Activated T-cell treated with anti-CD3 and anti-CD28 coated beads for 4 hours (primary cell): ENCODE results near the gene HK1.
"Not testable (repeated sequence)": the region's sequence is repeated elsewhere in the genome, so short reads cannot be mapped to it uniquely, and the experiment has no call there.

Source experiments
- DNase-seq: peaks from one replicate; pipeline ENCODE4 v3.0.0-alpha.2; 2020

HK1 gene

DNA sequence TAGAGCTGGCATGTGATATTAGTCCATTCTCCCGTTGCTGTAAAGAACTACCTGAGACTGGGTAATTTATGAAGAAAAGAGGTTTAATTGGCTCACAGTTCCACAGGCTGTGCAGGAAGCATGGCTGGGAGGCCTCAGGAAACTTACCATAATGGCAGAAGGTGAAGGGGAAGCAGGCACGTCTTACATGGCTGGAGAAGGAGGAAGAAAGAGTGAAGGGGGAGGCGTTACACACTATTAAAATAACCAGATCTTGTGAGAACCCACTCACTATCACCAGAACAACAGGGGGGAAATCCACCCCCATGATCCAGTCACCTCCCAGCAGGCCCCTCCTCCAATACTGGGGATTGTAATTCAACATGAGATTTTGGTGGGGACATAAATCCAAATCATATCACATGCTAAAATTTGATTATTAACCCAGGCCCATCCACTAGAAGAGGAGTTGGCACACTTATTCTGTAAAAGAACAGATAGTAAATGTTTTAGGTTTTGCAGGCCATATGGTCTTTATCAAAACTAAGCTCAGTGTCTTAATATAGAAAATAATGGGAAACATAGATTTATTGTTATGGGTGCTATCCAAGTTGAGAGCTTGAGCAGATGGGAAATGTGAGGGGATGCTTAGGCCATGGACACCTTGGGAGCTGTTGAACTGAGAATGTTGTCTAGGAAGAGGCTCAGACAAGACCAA lies 18.6 kb upstream of the HK1 start:
- no peak for DNase-seq

DNA sequence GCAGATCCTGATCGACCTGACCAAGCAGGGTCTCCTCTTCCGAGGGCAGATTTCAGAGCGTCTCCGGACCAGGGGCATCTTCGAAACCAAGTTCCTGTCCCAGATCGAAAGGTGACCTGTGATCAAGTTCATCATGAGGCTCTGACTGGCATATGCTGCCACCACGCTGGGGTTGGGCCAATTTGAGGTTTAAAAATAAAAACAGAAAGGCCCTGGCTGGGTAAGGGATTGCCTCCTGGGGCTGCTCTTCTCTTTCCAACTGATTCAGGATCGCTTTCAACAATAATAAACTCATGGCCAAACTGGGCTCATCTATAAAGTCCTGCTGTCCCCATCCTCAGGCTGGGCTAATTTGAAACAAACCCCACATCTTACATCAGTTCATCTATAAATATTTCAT lies 17.1 kb upstream of the HK1 start:
- DNase-seq: no peak

DNA sequence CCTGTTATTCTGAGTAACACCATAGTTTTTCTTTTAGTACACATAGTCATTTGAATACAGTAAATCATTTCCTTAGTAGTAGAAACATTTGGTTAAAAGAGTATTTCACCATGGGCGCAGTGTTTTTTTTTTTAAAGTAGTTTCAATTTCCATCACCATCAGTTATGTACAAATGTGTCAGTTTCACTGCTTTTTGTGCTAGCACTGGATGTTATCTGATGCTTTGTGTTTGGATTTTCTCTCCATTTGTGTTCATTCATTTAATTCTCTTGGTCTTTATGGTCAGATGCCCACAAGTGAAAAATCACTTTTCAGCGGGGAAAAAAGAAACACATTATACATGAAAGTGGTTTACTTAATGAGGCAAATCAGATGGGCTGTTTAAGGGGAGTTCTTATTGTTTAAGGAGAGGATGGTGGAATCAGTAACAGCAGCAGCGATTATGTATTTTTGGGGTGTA lies 16.0 kb upstream of the HK1 start:
- no peak for DNase-seq

DNA sequence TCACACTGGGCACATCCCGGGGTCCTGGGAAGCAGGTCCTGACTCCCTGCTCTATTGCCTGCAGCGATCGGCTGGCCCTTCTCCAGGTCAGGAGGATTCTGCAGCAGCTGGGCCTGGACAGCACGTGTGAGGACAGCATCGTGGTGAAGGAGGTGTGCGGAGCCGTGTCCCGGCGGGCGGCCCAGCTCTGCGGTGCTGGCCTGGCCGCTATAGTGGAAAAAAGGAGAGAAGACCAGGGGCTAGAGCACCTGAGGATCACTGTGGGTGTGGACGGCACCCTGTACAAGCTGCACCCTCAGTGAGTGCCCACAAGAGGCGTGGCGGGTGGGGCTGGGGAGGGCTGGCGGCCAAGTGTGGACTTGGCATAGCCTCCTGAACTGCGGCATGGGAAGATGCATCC lies 12.8 kb upstream of the HK1 start:
- no peak for DNase-seq

DNA sequence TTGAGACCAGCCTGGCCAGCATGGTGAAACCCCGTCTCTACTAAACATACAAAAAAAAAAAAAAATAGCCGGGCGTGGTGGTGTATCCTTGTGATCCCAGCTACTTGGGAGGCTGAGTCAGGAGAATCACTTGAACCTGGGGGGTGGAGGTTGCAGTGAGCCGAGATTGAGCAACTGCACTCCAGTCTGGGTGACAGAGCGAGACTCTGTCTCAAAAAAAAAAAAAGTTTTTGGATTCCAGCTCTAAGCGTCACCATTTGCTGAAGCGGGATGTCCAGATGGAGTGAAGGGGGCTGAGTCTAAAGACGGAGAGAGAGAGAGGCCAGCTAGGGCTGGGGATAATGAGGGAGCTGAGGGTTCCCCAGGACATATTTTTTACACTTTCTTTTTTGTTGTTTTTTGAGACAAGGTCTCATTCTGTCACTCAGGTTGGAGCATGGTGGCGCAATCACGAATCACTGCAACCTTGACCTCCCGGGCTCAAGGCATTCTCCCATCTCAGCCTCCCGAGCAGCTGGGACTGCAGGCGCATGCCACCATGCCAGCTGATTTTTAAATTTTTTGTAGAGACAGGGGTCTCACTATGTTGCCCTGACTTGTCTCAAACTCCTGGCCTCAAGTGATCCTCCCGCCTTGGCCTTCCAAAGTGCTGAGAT lies 9.4 kb upstream of the HK1 start:
- no peak for DNase-seq

DNA sequence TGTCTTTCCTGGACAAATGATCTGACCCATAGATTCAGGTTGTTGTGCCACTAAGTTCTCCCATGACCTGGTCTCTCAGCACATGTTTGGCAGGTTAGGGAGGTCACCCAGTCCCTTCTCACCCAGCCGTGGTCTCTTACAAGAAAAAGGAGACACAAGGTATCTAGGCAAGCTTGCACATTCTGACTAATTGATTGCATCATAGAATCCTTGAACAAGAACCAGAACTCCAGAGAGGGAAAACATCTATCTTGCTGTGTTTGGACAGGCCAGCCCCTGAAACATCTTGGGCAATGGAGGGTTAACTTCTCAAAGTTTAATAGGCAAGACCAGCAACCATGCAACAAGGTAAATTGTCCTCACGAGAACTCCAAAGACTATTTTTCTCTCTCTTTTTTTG lies 8.5 kb upstream of the HK1 start:
- no peak for DNase-seq

DNA sequence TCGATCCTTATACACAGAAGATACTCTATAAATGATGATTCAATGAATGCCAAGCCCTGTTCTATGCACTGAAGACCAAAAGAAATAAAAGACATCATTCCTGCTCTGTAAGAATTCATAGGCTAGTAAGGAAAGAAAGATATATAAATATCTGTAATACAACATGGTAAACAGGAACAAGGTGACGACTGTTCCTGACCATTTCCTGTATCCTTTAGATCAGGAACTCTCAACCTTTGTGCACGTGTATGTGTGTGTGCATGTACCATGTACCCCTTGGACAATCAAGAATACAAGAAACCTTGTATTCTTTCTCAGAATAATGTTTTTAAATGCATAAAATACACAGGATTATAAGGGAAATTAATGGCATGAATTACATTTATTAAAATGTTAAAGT lies 7.3 kb upstream of the HK1 start:
- DNase-seq: no peak

DNA sequence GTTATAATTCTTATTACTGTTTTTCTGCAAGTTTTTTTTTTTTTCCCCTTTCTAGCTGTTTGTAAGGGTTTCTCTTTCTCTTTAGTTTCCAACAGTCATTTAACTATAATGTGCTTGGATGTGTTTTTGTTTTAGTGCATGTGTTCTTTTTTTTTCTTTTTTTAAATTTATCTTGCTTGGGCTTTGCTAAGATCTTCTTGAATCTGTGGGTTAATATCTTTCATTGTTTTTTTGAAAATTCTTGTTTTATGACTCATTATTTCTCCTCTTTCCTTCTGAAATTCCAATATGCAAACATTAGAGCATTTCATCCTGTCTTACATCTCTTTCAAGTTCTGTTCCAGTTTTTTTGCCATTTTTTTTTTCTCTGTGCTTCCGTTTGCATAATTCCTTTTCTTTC lies 5.7 kb upstream of the HK1 start:
- DNase-seq: no peak

DNA sequence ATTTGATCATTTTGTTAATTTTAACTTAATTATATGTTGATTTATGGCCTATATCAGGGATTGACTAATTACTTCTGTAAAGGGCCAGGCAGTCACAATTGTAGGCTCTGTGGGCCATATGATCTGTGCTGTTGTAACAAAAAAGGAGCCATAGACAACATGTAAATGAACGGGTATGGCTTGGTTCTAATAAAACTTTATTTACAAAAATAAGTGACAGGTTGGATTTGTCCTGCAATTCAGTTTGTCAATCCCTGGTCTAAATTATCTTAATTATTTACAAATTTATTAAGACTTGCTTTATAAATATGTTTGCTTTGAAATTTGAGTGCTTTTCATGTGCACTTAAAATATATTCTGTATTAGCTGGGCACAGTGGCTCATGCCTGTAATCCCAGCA lies 2.9 kb upstream of the HK1 start:
- DNase-seq: no peak

DNA sequence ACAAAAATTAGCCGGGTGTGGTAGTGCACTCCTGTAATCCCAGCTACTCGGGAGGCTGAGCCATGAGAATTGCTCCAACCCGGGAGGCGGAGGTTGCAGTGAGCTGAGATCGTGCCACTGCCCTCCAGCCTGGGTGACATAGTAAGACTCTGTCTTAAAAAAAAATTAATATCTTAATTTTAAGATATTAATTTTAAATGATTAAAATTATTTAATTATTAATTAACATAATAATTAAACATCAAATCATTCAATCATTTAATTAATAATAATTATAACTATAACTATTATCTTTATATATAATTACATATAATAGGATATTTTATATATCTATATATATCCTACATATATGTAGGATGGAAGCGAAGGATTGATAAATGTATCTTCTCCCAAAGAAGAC lies 1.8 kb upstream of the HK1 start:
- no peak for DNase-seq

DNA sequence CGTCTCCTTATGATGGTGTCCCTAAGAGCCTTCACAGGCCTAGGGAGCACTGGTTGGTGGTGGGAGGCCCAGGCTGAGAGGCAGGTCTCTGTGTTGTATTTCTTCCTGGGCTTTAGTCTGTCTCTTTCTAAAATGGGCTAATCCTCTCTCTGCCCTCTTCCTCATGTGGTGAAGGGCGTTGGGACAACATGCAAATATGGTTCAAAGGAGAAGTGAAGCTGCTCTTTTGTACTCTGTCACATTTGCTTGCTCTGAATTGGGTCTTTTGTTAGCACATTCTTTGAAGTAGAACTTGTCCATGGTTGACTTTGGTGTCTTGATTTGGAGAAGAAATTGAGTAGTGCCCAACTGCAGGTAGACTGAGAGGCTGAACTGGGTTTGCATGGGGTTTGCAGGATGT lies 814 bp downstream of the HK1 start:
- DNase-seq: no peak

DNA sequence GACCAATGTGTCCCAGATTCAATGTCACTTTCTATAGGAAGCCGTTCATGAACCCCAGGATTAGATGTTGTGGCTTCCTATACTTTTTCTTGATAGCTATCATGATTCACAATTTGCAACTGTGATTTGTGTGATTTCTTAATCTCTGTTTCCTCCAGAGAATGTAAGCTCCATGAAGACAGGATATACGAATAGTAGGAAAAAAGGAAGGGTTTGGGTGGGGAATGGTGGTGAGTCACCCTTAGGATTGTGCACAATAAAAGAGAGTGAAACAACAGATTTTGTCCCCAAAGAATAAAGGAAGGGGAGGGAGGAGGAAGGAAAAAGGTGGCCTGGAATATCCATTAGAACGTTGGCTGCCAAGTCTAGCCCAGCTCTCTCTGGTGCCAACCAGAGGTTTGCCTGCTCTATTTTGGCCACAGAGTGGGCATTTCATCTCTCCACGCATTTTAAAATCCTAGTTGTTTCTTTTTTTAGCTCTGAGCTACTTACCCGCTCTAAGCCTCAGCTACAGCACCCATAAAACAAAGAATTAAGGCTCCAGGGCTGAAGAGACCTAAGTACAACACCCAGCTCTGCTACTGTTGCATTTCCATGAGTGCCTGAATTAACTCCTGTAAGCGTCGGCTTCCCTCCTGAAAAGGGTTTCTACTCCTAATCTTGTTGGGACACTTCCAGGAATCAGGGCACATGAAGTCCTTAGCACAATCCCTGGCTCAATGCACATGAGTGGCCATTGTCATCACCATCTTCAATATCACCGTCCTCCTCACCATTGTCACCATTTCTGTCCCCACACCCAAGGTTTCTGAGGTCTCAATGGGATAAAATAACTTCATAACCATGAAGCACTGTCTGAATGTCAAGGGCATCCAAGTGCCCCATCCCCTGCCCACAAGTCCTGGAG lies 3.5 kb downstream of the HK1 start:
- DNase-seq: no peak

DNA sequence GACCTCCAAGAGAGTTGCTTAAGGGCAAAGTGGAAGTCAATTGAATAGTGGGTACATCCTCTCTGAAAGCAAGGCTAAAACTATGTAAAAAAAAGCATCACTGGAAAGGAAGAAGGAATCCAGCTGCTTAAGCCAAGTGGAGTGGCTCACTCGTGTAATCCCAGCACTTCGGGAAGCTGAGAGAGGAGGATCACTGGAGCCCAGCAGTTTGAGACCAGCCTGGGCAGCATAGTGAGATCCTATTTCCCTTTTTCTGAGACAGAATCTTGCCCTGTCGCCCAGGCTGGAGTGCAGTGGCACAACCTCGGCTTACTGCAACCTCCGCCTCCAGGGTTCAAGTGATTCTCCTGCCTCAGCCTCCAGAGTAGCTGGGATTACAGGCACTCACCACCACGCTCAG lies 6.1 kb downstream of the HK1 start:
- DNase-seq: not testable (repeated sequence)

DNA sequence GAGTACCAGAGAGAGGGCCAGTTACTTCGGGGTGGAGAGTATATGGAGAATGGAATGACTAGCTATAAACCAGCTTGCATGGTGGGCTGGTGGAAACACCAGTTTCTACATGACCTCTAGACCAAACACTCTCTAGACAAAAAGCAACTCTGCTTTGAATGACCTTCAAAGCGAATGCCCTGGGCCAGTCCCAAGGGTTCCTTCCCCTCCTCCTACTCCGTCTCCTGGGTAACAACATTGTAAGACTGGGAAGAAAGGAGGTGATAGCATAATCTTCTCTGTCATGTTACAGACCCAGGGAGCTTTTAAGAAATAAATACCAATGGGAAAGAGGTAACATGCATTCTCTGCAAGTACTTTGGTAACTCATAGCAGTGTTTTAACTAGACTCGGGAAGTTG lies 7.4 kb downstream of the HK1 start:
- no peak for DNase-seq

DNA sequence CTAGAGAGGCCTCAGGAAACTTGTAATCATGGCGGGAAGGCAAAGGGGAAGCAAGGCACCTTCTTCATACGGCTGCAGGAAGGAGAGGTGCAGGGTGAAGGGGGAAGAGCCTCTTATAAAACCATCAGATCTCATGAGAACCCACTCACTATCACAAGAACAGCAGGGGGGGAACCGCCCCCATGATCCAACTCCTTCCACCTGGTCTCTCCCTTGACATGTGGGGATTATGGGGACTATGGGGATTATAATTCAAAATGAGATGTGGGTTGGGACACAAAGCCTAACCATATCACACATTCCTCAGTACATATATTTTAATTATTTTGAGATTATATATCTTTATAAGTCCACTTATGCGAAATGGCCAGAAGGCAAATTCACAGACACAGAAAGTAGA lies 8.9 kb downstream of the HK1 start:
- DNase-seq: no peak

DNA sequence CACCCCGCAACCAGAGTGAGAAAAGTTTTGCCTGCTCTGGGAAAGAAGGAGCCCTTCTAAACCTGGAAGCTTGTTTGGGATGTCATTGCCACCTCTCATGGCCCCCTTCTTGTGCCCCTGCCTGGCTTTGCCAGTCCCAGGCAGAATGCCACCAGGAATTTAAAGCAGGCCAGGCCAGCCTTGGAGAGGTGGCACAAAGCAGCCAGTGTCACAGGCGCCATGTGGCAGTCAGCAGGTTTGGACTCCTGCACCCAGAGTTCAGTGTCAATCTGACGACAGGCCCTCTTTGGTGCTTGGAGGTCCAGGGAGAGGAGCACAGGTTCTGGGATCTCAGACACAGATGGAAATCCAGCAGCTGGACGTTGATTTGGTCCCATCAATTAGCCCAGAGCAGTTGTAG lies 12.7 kb downstream of the HK1 start:
- DNase-seq: no peak

DNA sequence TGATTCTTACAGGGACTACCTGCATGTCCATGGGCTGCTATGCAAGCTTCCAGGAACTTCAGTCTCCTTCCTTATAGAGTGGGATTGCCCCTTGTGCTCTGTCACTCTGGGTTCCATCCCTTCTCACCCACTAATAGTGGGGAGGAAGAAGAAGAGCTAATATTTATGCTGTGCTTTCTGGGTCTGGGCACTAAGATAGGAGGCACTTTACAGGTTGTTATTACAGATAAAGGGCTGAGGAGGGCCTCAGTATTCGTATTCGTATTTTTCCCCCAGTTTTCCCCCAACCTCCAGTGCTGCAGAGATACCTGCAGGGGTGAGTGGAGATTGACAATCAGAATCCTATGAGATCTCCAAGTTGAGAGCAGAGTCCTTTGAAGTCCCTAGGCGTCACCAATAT lies 14.2 kb downstream of the HK1 start:
- no peak for DNase-seq

DNA sequence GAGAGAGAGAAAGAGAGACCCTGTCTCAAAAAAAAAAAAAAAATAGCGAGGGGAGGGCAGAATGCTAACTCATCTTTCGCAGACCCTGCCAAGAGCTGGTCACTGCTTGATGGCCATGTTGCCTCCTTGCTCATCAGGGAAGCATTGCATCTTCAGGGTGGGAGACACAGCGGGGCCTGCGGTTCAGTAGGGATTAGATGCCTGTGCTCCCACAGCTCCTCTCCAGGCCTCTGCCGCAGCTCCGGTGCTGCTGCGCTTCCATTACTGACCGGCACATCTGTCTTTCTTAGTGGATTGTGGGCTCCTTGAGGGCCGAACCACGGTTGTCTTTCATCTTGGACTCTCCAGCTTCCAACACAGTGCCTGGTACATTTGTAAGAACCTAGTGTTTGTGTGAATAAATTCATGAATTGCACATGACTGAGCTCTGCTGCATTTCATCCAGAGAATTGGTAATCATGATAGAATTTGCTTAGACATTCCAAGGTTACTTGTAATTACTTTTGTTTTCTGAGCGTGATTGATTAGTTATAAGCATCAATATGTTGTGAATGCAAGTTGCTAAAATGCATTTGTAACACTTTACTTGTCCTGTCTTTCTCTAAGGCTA lies 16.8 kb downstream of the HK1 start:
- DNase-seq: no peak

DNA sequence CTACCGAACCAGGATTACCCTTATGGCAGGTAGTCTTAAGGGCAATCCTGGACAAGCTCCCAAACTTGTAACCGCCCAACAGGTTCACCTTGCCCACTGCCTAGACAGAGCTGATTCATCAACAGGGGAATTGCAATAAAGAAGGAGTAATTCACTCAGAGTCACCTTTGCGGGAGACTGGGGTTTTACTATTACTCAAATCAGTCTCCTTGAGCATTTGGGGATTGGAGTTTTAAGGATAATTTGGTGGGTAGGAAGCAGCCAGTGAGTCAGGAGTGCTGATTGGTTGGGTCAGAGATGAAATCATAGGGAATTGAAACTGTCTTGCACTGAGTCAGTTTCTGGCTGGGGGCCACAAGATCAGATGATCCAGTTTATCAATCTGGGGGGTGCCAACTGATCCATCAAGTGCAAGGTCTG lies 25.3 kb downstream of the HK1 start:
- DNase-seq: no peak

DNA sequence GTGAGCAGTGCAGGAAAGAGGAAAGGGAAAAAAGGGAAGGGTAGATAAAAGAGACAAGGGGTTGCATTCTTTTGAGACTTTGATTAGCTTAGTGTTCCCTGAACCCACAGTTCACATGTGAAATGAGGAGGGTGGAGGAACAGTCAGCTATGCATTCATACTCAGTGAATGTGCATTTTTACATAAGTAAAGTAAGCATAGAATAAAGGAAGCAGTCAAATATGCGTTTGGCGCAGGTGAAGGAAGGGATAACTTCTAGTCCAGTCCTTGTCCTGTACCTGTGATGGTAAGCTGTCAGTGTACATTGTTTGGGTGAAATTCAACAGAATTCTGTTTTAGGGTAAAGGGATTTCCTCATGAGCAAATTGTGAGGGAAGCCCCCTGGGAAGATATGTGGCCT lies 28.1 kb downstream of the HK1 start:
- DNase-seq: no peak

DNA sequence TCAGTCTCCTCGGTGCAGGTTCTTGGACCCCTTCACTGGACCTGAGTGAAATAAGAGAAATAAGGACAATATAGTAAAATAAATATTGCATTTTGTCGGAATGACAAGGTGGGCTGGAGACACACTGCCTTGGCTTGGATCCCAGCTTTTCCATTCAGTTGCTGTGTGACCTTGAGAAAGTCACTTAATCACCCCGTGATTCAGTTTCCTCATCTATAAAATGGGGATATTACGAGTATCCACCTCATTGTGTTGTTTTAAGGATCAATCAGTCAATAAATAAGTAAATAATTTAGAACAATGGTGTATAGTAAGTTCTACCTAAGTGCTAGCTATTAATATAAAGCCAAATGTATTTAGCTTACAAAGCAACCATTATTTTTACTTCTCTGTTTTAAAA lies 29.1 kb downstream of the HK1 start:
- no peak for DNase-seq

DNA sequence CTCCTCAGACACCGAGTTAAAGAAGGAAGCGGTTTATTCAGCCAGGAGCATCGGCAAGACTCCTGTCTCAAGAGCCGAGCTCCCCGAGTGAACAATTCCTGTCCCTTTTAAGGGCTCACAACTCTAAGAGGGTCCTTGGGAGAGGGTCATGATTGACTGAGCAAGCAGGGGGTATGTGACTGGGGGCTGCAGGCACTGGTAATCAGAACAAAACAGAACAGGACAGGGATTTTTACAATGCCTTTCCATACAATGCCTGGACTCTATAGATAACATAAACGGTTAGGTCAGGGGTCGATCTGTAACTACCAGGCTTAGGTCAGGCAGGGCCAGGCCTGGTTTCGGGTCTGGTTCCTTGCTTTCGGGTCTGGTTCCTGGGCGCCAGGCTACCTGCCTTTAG lies 30.0 kb downstream of the HK1 start:
- not testable (repeated sequence) for DNase-seq

DNA sequence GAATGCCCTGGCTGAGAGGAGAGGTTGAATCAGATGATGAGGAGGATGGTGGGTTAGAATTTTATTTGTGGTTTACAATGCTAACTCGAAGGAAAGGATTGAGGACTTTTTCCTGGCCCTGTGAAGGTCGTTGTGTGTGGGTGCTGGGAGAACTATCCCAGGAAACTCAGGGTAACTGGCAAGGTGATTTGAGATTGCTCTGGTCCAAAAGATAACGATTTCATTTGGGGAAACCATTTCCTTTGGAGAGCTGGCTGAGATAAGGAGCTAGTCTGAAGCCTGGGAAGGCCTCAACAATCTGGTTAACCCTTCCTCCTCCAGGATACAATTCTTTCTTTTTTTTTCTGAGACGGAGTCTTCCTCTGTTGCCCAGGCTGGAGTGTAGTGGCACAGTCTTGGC lies 33.0 kb downstream of the HK1 start:
- no peak for DNase-seq

DNA sequence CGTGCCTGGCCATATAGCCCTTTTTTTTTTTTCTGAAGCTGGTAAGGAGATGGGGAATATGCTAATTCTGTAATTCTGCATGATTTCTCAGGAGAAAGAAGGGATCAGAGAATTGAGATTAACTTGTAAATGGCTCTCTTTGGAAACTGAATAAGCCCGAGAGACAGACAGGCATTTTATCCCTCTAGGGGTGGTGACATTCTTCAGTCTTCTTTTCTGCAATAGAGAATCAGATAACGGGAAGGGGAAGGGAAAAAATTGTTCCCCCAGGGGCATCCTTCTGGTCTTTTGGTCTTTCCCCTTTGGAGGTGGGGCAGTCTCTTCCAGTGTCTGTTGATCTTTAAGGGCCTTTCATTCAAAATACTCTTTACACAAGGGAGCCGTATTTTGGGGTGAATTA lies 34.2 kb downstream of the HK1 start:
- no peak for DNase-seq
